Smooth muscle cell (in vitro differentiated cells): ENCODE results near the gene RAI14. TPM values are rescaled to one million over a fixed set of nuclear protein-coding genes. Genes with fewer than 3 reads are reported as not detected.

Experiments used
- DNase-seq: peaks from one replicate; lab custom pipeline; 2025; ENCODE audit not compliant: unreplicated experiment; lab: John Stamatoyannopoulos, UW
- H2AFZ ChIP-seq: fragments of 200-600 bp; sonication (generic); 2 replicates; pipeline ENCODE4 v1.6.0; 2016; ENCODE audit warnings: antibody characterized with exemption, low read depth, mild to moderate bottlenecking
- H3F3A ChIP-seq: fragments of 200-600 bp; sonication (generic); 2 replicates; pipeline ENCODE4 v1.6.0; 2017; ENCODE audit warnings: antibody characterized with exemption, low read depth
- H3K27ac ChIP-seq: fragments of 200-600 bp; sonication (generic); 2 replicates; pipeline ENCODE4 v1.5.1; 2016; ENCODE audit warnings: low read depth, mild to moderate bottlenecking
- H3K27me3 ChIP-seq: fragments of 200-600 bp; sonication (generic); 2 replicates; pipeline ENCODE4 v1.6.1; 2016; ENCODE audit warnings: low read depth, mild to moderate bottlenecking
- H3K36me3 ChIP-seq: fragments of 200-600 bp; sonication (generic); 2 replicates; pipeline ENCODE4 v1.5.1; 2016; ENCODE audit warnings: low read depth
- H3K4me1 ChIP-seq: fragments of 200-600 bp; sonication (generic); 2 replicates; pipeline ENCODE4 v1.5.1; 2016; ENCODE audit warnings: low read depth
- H3K4me2 ChIP-seq: fragments of 200-600 bp; sonication (generic); 2 replicates; pipeline ENCODE4 v1.6.0; 2016; ENCODE audit warnings: mild to moderate bottlenecking
- H3K4me3 ChIP-seq: fragments of 200-600 bp; sonication (generic); 2 replicates; pipeline ENCODE4 v1.5.1; 2016; ENCODE audit warnings: mild to moderate bottlenecking
- H3K79me2 ChIP-seq: fragments of 200-600 bp; sonication (generic); 2 replicates; pipeline ENCODE4 v1.6.0; 2016; ENCODE audit warnings: low read depth, mild to moderate bottlenecking
- H3K9ac ChIP-seq: fragments of 200-600 bp; sonication (generic); 2 replicates; pipeline ENCODE4 v1.6.0; 2016; ENCODE audit warnings: low read depth
- H3K9me3 ChIP-seq: fragments of 200-600 bp; sonication (generic); replicated peaks from 2 replicates; pipeline ENCODE4 v1.5.1; 2016; ENCODE audit warnings: low read depth
- H4K20me1 ChIP-seq: fragments of 200-600 bp; sonication (generic); 2 replicates; pipeline ENCODE4 v1.6.0; 2016; ENCODE audit warnings: low read depth
- WGBS: methylation state at CpG from one replicate; pipeline ENCODE4 v1.1.7; 2016; ENCODE audit warnings: low lambda C conversion rate; 5-methylcytosine and 5-hydroxymethylcytosine counted together
- polyA plus RNA-seq: library from polyadenylated mRNA; unstranded; fragments of >200 nt; fragmentation: Nextera tagmentation; extraction: Ambion mirVana; gene quantifications from 2 replicates; pipeline ENCODE4 v1.2.1, GENCODE V29; 2016
- total RNA-seq: library from RNA; depleted of rRNA; stranded (reverse); fragments of >200 nt; gene quantifications from 2 replicates; pipeline ENCODE4 v1.2.3, GENCODE V29; 2014
- TF ChIP-seq, protein P1 (sequence below): fragments of 200-600 bp; sonication (generic); IDR thresholded peaks from 2 replicates; pipeline ENCODE4 v1.5.1; 2017; ENCODE audit warnings: borderline replicate concordance, mild to moderate bottlenecking, antibody characterized with exemption; ENCODE audit not compliant: insufficient read depth, poor library complexity, severe bottlenecking

RAI14 gene
- total and polyA plus RNA-seq, 2 experiments from 2014 or later, result 111 to 209 TPM

- Histone ChIP-seq H2AFZ (no peak overlapping the region), H3K4me2 (peak overlapping the region; percentile 79), H3K4me1 (peaks cover 35% of the 10 kb centered on the region), H3K79me2 (peaks cover 72% of the 10 kb centered on the region), H3K36me3 (no peaks in the 10 kb centered on the region), H3K27me3 (no peaks in the 10 kb centered on the region), H3K27ac (peak overlapping the region; percentile 98), H3K9ac (peak overlapping the region; percentile 78), H3K9me3 (no peaks in the 10 kb centered on the region), H3F3A (peaks cover 29% of the 10 kb centered on the region), H4K20me1 (peaks cover 46% of the 10 kb centered on the region), H3K4me3 (no peak overlapping the region)
- WGBS, result 43% methylated on average over 4 of the region's 4 CpGs
- no peak for DNase-seq
- TF ChIP-seq, protein P1, sequence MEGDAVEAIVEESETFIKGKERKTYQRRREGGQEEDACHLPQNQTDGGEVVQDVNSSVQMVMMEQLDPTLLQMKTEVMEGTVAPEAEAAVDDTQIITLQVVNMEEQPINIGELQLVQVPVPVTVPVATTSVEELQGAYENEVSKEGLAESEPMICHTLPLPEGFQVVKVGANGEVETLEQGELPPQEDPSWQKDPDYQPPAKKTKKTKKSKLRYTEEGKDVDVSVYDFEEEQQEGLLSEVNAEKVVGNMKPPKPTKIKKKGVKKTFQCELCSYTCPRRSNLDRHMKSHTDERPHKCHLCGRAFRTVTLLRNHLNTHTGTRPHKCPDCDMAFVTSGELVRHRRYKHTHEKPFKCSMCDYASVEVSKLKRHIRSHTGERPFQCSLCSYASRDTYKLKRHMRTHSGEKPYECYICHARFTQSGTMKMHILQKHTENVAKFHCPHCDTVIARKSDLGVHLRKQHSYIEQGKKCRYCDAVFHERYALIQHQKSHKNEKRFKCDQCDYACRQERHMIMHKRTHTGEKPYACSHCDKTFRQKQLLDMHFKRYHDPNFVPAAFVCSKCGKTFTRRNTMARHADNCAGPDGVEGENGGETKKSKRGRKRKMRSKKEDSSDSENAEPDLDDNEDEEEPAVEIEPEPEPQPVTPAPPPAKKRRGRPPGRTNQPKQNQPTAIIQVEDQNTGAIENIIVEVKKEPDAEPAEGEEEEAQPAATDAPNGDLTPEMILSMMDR, result no peak
These were observed 28.3 kb downstream of the RAI14 start for GRCh38 chr5:34684281-34684979.

DNA sequence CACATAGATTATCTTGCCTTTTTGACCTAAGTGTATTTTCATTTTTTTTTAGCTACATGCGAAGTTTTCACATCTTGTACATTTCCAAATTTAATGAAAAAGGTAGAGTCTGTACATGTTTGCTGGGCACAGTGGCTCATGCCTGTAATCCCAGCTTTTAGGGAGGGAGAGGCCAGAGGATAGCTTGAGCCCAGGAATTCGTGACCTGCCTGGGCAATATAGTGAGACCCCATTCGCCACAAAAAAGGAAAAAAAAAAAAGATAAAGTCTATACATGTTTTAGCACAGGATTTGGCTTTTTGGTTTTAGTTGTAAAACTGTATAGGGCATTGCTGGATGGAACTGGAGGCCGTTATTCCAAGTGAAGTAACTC, 28.8 kb downstream of the RAI14 start:
- H3K9ac ChIP-seq, result peak overlapping the region; percentile 78
- peak overlapping the region; percentile 98 for H3K27ac ChIP-seq
- no peaks in the 10 kb centered on the region for H3K36me3 ChIP-seq
- H3K4me1 ChIP-seq, result peaks cover 35% of the 10 kb centered on the region
- H3K4me3 ChIP-seq, result no peak overlapping the region
- H2AFZ ChIP-seq, result no peak overlapping the region
- no peak for DNase-seq
- H3F3A ChIP-seq, result peaks cover 29% of the 10 kb centered on the region
- no peaks in the 10 kb centered on the region for H3K27me3 ChIP-seq
- H3K4me2 ChIP-seq, result peak overlapping the region; percentile 79
- H3K9me3 ChIP-seq, result no peaks in the 10 kb centered on the region
- TF ChIP-seq, protein P1, result no peak
- WGBS, result 81% methylated on average over 4 of the region's 4 CpGs
- H4K20me1 ChIP-seq, result peaks cover 41% of the 10 kb centered on the region
- peaks cover 72% of the 10 kb centered on the region for H3K79me2 ChIP-seq

DNA sequence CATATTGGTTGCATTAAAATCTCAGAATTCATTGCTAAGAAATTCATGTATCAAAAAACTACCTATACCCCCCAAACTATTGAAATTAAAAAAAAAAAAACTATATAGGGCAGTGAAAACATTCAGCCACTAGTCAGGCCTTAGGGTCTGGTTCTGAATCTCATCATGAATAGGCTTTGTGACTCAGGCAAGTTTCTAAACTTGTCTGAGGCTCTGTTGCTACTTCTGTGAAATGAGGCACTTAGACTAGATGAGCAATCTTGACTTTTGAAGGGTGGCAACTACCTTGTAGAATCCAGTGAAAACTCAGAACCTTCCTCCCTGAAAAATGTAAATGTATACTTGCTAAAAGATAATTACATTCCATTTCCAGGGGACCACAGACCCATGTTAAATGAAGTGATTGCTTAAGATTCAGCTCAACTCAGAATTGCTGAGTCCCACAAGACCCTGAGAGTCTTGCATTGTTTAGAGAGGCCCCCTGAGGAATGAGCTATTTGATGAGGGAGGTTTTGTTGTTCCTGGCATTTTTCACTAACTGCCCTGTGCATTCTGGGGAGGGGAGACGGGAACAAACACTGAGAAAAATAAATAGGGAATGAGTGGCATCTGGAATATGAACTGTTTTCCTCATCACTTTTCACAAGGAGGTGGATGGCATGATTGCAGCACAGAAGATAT, 29.5 kb downstream of the RAI14 start:
- peaks cover 72% of the 10 kb centered on the region for H3K79me2 ChIP-seq
- no peak overlapping the region for H2AFZ ChIP-seq
- H3K9ac ChIP-seq, result peak overlapping the region; percentile 78
- H3F3A ChIP-seq, result peaks cover 29% of the 10 kb centered on the region
- H3K36me3 ChIP-seq, result no peaks in the 10 kb centered on the region
- peak overlapping the region; percentile 79 for H3K4me2 ChIP-seq
- peaks cover 35% of the 10 kb centered on the region for H4K20me1 ChIP-seq
- H3K9me3 ChIP-seq, result no peaks in the 10 kb centered on the region
- H3K4me3 ChIP-seq, result no peak overlapping the region
- WGBS, result 7% methylated on average over 1 of the region's 1 CpG
- peaks cover 35% of the 10 kb centered on the region for H3K4me1 ChIP-seq
- H3K27ac ChIP-seq, result peak overlapping the region; percentile 98
- H3K27me3 ChIP-seq, result no peaks in the 10 kb centered on the region
- no peak for DNase-seq
- TF ChIP-seq, protein P1, result no peak
